ENCODE data around the gene FAM120AOS.

GRCh38 chr9:93453047-93453914, at the start of gene FAM120AOS:
- TF ChIP-seq CTCF (IDR thresholded peaks at IDR 0.05; ENCODE audit: insufficient read depth, low read length, poor library complexity, severe bottlenecking) = no peak
- TF ChIP-seq EZH2phosphoT487 (conservative IDR thresholded peaks at IDR 0.05; ENCODE audit: low read length) = no peak
